ENCODE data around the gene YIPF1. TPM values are rescaled to one million over a fixed set of nuclear protein-coding genes. Genes with fewer than 3 reads are reported as not detected.

The YIPF1 gene
- total RNA-seq, 1 donor from 2014 or later = 26.3 TPM

DNA sequence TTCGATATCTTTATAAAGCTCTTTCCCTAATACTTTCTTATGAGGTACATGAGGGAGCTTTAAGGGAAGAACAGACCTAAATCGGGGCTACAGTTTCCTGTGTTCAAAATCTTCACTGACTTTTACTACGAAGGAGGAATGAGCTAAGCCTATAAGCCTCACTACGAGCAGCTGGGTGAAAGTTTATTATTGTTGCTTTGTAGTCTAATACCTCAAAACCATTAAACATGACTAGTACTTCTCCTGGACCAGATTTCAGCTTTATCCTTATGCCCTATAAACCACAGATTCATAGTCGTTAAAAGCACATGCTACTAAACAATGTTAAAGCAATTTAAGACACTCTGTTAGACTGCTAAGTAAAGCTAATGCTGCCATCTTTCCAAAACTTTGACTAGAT, 81.7 kb downstream of the YIPF1 start:
- H3K27ac Mint-ChIP-seq (ENCODE audit: unreplicated experiment) = no peak overlapping the region
- no peak for DNase-seq (ENCODE audit: low spot score)
- peaks cover 5% of the 10 kb centered on the region for H3K36me3 Mint-ChIP-seq (ENCODE audit: low read depth, unreplicated experiment)
- no peak overlapping the region for H3K4me3 Mint-ChIP-seq (ENCODE audit: unreplicated experiment)
- peaks cover 9% of the 10 kb centered on the region for H3K4me1 Mint-ChIP-seq (ENCODE audit: unreplicated experiment)
- TF ChIP-seq, protein P1, sequence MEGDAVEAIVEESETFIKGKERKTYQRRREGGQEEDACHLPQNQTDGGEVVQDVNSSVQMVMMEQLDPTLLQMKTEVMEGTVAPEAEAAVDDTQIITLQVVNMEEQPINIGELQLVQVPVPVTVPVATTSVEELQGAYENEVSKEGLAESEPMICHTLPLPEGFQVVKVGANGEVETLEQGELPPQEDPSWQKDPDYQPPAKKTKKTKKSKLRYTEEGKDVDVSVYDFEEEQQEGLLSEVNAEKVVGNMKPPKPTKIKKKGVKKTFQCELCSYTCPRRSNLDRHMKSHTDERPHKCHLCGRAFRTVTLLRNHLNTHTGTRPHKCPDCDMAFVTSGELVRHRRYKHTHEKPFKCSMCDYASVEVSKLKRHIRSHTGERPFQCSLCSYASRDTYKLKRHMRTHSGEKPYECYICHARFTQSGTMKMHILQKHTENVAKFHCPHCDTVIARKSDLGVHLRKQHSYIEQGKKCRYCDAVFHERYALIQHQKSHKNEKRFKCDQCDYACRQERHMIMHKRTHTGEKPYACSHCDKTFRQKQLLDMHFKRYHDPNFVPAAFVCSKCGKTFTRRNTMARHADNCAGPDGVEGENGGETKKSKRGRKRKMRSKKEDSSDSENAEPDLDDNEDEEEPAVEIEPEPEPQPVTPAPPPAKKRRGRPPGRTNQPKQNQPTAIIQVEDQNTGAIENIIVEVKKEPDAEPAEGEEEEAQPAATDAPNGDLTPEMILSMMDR (IDR thresholded peaks at IDR 0.05; ENCODE audit: unreplicated experiment) = no peak
- H3K27me3 Mint-ChIP-seq (ENCODE audit: unreplicated experiment) = peaks cover 2% of the 10 kb centered on the region
- H3K9me3 Mint-ChIP-seq (ENCODE audit: unreplicated experiment) = no peaks in the 10 kb centered on the region

DNA sequence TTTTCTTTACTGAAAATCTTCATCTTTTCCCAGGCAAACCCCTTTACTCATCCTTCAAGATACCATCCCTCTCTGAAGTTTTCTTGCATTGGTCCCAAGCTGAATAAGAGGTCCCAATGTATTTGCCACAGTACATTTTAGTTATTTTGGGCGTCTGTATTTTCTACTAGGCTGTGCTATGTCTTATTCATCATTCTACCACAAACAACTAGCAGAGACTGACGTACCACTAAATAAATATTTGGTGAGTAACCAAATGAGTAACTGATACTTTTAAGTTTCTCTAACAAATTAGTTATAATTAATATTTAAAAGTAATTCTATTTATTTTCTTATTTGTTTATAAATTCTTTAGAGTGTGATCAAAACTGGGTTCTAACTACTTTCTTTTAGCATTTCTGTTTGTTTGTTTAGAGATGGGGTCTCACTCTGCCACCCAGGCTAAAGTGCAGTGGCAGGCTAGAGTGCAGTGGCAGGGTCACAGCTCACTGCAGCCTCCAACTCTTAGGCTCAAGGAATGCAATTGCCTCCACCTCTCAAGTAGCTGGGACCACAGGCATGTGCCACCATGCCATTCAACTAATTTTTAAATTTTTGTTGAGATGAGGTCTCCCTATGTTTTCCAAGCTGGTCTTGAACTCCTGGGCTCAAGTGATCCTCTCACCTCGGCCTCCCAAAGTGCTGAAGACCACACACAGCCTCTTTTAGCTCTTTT, 84.6 kb downstream of the YIPF1 start:
- no peak overlapping the region for H3K27ac Mint-ChIP-seq (ENCODE audit: unreplicated experiment)
- no peaks in the 10 kb centered on the region for H3K9me3 Mint-ChIP-seq (ENCODE audit: unreplicated experiment)
- no peak for DNase-seq (ENCODE audit: low spot score)
- H3K36me3 Mint-ChIP-seq (ENCODE audit: low read depth, unreplicated experiment) = no peaks in the 10 kb centered on the region
- no peaks in the 10 kb centered on the region for H3K4me1 Mint-ChIP-seq (ENCODE audit: unreplicated experiment)
- TF ChIP-seq, protein P1 (IDR thresholded peaks at IDR 0.05; ENCODE audit: unreplicated experiment) = no peak
- no peaks in the 10 kb centered on the region for H3K27me3 Mint-ChIP-seq (ENCODE audit: unreplicated experiment)
- H3K4me3 Mint-ChIP-seq (ENCODE audit: unreplicated experiment) = no peak overlapping the region

DNA sequence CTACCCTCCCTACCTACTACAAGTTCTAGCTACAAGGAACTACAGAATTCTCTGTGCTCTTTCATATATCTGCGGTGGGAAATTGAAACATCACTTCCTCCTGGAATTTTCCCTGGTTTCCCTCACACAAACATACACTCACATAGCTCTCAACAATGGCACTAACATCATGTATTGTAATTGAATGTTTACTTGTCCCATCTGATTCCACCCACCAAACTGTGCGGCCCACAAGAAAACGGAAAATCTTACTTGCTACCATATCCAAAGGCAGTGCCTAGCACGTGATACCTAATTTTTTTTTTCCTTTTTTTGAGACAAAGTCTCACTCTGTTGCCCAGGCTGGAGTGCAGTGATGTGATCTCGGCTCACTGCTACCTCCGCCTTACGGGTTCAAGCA, 85.4 kb downstream of the YIPF1 start:
- no peaks in the 10 kb centered on the region for H3K36me3 Mint-ChIP-seq (ENCODE audit: low read depth, unreplicated experiment)
- H3K27ac Mint-ChIP-seq (ENCODE audit: unreplicated experiment) = no peak overlapping the region
- H3K27me3 Mint-ChIP-seq (ENCODE audit: unreplicated experiment) = no peaks in the 10 kb centered on the region
- no peaks in the 10 kb centered on the region for H3K4me1 Mint-ChIP-seq (ENCODE audit: unreplicated experiment)
- H3K9me3 Mint-ChIP-seq (ENCODE audit: unreplicated experiment) = no peaks in the 10 kb centered on the region
- H3K4me3 Mint-ChIP-seq (ENCODE audit: unreplicated experiment) = no peak overlapping the region
- TF ChIP-seq, protein P1 (IDR thresholded peaks at IDR 0.05; ENCODE audit: unreplicated experiment) = no peak
- no peak for DNase-seq (ENCODE audit: low spot score)

Other genes with a start within 250 kb of the YIPF1 start
- gene GLIS1, start 150.6 kb downstream of the YIPF1 start, total RNA-seq (ENCODE audit: unreplicated experiment) = not detected
- 13.3 TPM for gene NDC1, start 51.5 kb downstream of the YIPF1 start, total RNA-seq (ENCODE audit: unreplicated experiment)
- not detected for gene DIO1, start 4.4 kb upstream of the YIPF1 start, total RNA-seq (ENCODE audit: unreplicated experiment)
- gene IFT25, start 55.9 kb upstream of the YIPF1 start, total RNA-seq (ENCODE audit: unreplicated experiment) = 27.7 TPM
- gene LRRC42, start 56.6 kb upstream of the YIPF1 start, total RNA-seq (ENCODE audit: unreplicated experiment) = 43.6 TPM
- gene LDLRAD1, start 128.4 kb upstream of the YIPF1 start, total RNA-seq (ENCODE audit: unreplicated experiment) = not detected
- 195 TPM for gene TMEM59, start 163.4 kb upstream of the YIPF1 start, total RNA-seq (ENCODE audit: unreplicated experiment)
- gene TCEANC2, start 163.8 kb upstream of the YIPF1 start, total RNA-seq (ENCODE audit: unreplicated experiment) = 6.3 TPM